ENCODE data around the gene CFAP69.

Gene CFAP69

GRCh38 chr7:90298145-90299038 lies 53.4 kb downstream of the CFAP69 start:
- Histone ChIP-seq H3K4me3 (no peak overlapping the region), H3K27me3 (no peaks in the 10 kb centered on the region), H3K9me3 (no peaks in the 10 kb centered on the region), H4K20me1 (no peaks in the 10 kb centered on the region), H3K27ac (no peak overlapping the region), H3K9ac (no peak overlapping the region), H3K36me3 (no peaks in the 10 kb centered on the region), H3K4me2 (no peak overlapping the region), H3K4me1 (no peaks in the 10 kb centered on the region)
- no peak for TF ChIP-seq Cebpa-rat (IDR thresholded peaks at IDR 0.05)

GRCh38 chr7:90303241-90303640 lies 58.3 kb downstream of the CFAP69 start:
- Histone ChIP-seq H3K27me3 (no peaks in the 10 kb centered on the region), H3K9me3 (no peaks in the 10 kb centered on the region), H3K27ac (no peak overlapping the region), H3K4me1 (no peaks in the 10 kb centered on the region), H3K4me3 (no peak overlapping the region), H3K4me2 (no peak overlapping the region), H3K9ac (no peak overlapping the region), H3K36me3 (no peaks in the 10 kb centered on the region), H4K20me1 (no peaks in the 10 kb centered on the region)
- no peak for TF ChIP-seq Cebpa-rat (IDR thresholded peaks at IDR 0.05)

- H3K4me1 ChIP-seq, result no peaks in the 10 kb centered on the region
- no peaks in the 10 kb centered on the region for H4K20me1 ChIP-seq
- H3K4me3 ChIP-seq, result no peak overlapping the region
- H3K36me3 ChIP-seq, result no peaks in the 10 kb centered on the region
- H3K4me2 ChIP-seq, result no peak overlapping the region
- no peak overlapping the region for H3K9ac ChIP-seq
- no peak for TF ChIP-seq Cebpa-rat (IDR thresholded peaks at IDR 0.05)
- H3K9me3 ChIP-seq, result no peaks in the 10 kb centered on the region
- H3K27me3 ChIP-seq, result no peaks in the 10 kb centered on the region
- no peak overlapping the region for H3K27ac ChIP-seq
Measured at GRCh38 chr7:90309872-90310271, 64.9 kb downstream of the CFAP69 start.

GRCh38 chr7:90311175-90311574 lies 66.2 kb downstream of the CFAP69 start:
- Histone ChIP-seq H3K9ac (no peak overlapping the region), H4K20me1 (no peaks in the 10 kb centered on the region), H3K4me1 (no peaks in the 10 kb centered on the region), H3K9me3 (no peaks in the 10 kb centered on the region), H3K27me3 (no peaks in the 10 kb centered on the region), H3K27ac (no peak overlapping the region), H3K4me2 (no peak overlapping the region), H3K4me3 (no peak overlapping the region), H3K36me3 (no peaks in the 10 kb centered on the region)
- TF ChIP-seq Cebpa-rat (IDR thresholded peaks at IDR 0.05), result no peak

- no peak for TF ChIP-seq Cebpa-rat (IDR thresholded peaks at IDR 0.05)
- H3K27me3 ChIP-seq, result no peaks in the 10 kb centered on the region
- no peaks in the 10 kb centered on the region for H3K36me3 ChIP-seq
- H3K27ac ChIP-seq, result no peak overlapping the region
- no peak overlapping the region for H3K4me2 ChIP-seq
- no peaks in the 10 kb centered on the region for H3K9me3 ChIP-seq
- no peaks in the 10 kb centered on the region for H4K20me1 ChIP-seq
- H3K4me1 ChIP-seq, result no peaks in the 10 kb centered on the region
- no peak overlapping the region for H3K4me3 ChIP-seq
- H3K9ac ChIP-seq, result no peak overlapping the region
Measured at GRCh38 chr7:90312745-90313144, 67.8 kb downstream of the CFAP69 start.

- Histone ChIP-seq H3K9me3 (no peaks in the 10 kb centered on the region), H3K36me3 (no peaks in the 10 kb centered on the region)
Measured at GRCh38 chr7:90313907-90314306, 68.9 kb downstream of the CFAP69 start.

GRCh38 chr7:90320014-90320413 lies 75.0 kb downstream of the CFAP69 start:
- H3K4me2 ChIP-seq, result no peak overlapping the region
- no peaks in the 10 kb centered on the region for H3K36me3 ChIP-seq
- H4K20me1 ChIP-seq, result no peaks in the 10 kb centered on the region
- no peak overlapping the region for H3K9ac ChIP-seq
- no peak overlapping the region for H3K4me3 ChIP-seq
- H3K9me3 ChIP-seq, result peaks cover 13% of the 10 kb centered on the region
- no peaks in the 10 kb centered on the region for H3K4me1 ChIP-seq
- TF ChIP-seq Cebpa-rat (IDR thresholded peaks at IDR 0.05), result no peak
- no peak overlapping the region for H3K27ac ChIP-seq
- no peaks in the 10 kb centered on the region for H3K27me3 ChIP-seq

More at GRCh38 chr7:90313907-90314306, 68.9 kb downstream of the CFAP69 start:
- Histone ChIP-seq H3K27ac (no peak overlapping the region), H4K20me1 (no peaks in the 10 kb centered on the region), H3K4me3 (no peak overlapping the region), H3K27me3 (no peaks in the 10 kb centered on the region), H3K4me2 (no peak overlapping the region), H3K4me1 (no peaks in the 10 kb centered on the region), H3K9ac (no peak overlapping the region)
- no peak for TF ChIP-seq Cebpa-rat (IDR thresholded peaks at IDR 0.05)

GRCh38 chr7:90320418-90320800 lies 75.4 kb downstream of the CFAP69 start:
- no peaks in the 10 kb centered on the region for H4K20me1 ChIP-seq
- H3K36me3 ChIP-seq, result no peaks in the 10 kb centered on the region
- H3K9ac ChIP-seq, result no peak overlapping the region
- no peaks in the 10 kb centered on the region for H3K4me1 ChIP-seq
- no peak overlapping the region for H3K4me3 ChIP-seq
- no peaks in the 10 kb centered on the region for H3K27me3 ChIP-seq
- H3K9me3 ChIP-seq, result peaks cover 13% of the 10 kb centered on the region
- no peak for TF ChIP-seq Cebpa-rat (IDR thresholded peaks at IDR 0.05)
- no peak overlapping the region for H3K27ac ChIP-seq
- H3K4me2 ChIP-seq, result no peak overlapping the region

DNA sequence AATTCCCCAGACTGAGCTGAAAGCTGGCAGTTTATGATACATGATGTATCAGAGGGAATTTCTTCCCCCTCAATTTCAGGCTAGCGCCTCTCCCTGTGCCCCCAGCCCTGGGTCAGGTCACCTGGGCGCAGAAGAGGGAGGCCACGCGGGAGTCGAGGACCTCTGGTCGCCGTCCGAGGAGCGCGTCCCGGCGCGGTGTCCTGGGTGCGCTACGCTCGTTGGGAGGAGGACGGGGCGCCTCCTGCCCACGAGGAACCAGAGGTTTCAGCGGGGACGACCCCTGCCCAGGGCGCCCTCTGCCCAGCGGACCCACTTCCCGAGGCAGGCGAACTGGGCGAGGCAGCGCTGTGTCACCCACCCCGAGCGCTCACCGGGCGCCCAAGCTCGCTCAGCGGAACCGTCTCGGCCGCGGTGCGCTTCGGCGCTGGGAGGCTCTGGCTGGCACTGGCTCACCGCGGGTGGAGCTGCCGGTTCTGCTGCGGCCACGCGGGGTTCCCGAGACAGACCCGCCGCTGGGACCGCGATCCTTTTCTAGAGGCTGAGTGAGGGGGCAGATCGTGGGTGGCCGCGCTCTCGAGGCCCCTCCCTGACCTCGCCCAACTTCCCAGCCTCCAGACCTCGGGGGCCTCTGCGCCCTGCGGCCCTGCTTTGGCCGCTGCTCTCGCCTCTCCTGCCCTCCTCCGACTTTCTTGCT lies 76.0 kb downstream of the CFAP69 start, which contains the start of gene FAM237B:
Gene FAM237B (minus strand): TSS at position 504 of the 694 bp plus-strand sequence. CDS start 1,556 bp downstream, outside the sequence.
- Histone ChIP-seq H3K4me1 (no peaks in the 10 kb centered on the region), H3K4me3 (no peak within 1 kb of the TSS), H3K4me2 (no peak within 1 kb of the TSS), H3K9ac (no peak within 1 kb of the TSS), H3K9me3 (peaks cover 13% of the 10 kb centered on the region), H3K27me3 (no peaks in the 10 kb centered on the region), H4K20me1 (no peaks in the 10 kb centered on the region), H3K27ac (no peak within 1 kb of the TSS), H3K36me3 (no peaks in the 10 kb centered on the region)
- TF ChIP-seq Cebpa-rat (IDR thresholded peaks at IDR 0.05), result no peak

GRCh38 chr7:90322837-90323236 lies 77.9 kb downstream of the CFAP69 start:
- no peak overlapping the region for H3K27ac ChIP-seq
- H3K4me2 ChIP-seq, result no peak overlapping the region
- H3K4me3 ChIP-seq, result no peak overlapping the region
- H3K36me3 ChIP-seq, result no peaks in the 10 kb centered on the region
- no peaks in the 10 kb centered on the region for H3K4me1 ChIP-seq
- no peak overlapping the region for H3K9ac ChIP-seq
- no peaks in the 10 kb centered on the region for H4K20me1 ChIP-seq
- no peak for TF ChIP-seq Cebpa-rat (IDR thresholded peaks at IDR 0.05)
- H3K27me3 ChIP-seq, result no peaks in the 10 kb centered on the region
- H3K9me3 ChIP-seq, result peaks cover 13% of the 10 kb centered on the region

Measured in BLaER1 (cell line).